Myocyte (in vitro differentiated cells): Measurements from ENCODE around the gene PDE9A. TPM values are rescaled to one million over a fixed set of nuclear protein-coding genes. Genes with fewer than 3 reads are reported as not detected.
A peak's percentile ranks its signal among the peaks of the same experiment; 100 is the strongest.

Experiments used
- DNase-seq: peaks from one replicate; pipeline ENCODE4 v3.0.0-alpha.2; 2012; ENCODE audit warnings: low read depth
- total RNA-seq: library from RNA; depleted of rRNA; stranded (reverse); fragments of >200 nt; gene quantifications from 2 replicates; pipeline ENCODE4 v1.2.3, GENCODE V29; 2014

The PDE9A gene
- total RNA-seq, 1 donor from 2014 or later, result not detected

- no peak for DNase-seq
Observed at GRCh38 chr21:42655796-42656770, 2.7 kb downstream of the PDE9A start.

- no peak for DNase-seq
Observed at GRCh38 chr21:42656872-42657271, 3.5 kb downstream of the PDE9A start.

GRCh38 chr21:42657676-42658319, 4.4 kb downstream of the PDE9A start:
- DNase-seq, result no peak

- DNase-seq, result no peak
Observed at GRCh38 chr21:42658320-42659105, 5.1 kb downstream of the PDE9A start.

GRCh38 chr21:42659416-42660117, 6.1 kb downstream of the PDE9A start:
- DNase-seq, result no peak

- DNase-seq, result no peak
Observed at GRCh38 chr21:42660118-42660470, 6.7 kb downstream of the PDE9A start.

GRCh38 chr21:42661688-42662429, 8.4 kb downstream of the PDE9A start:
- DNase-seq, result no peak

GRCh38 chr21:42662430-42663199, 9.2 kb downstream of the PDE9A start:
- DNase-seq, result no peak

- no peak for DNase-seq
Observed at GRCh38 chr21:42663200-42663750, 9.9 kb downstream of the PDE9A start.

- no peak for DNase-seq
Observed at GRCh38 chr21:42663860-42664535, 10.6 kb downstream of the PDE9A start.

GRCh38 chr21:42664614-42665013, 11.2 kb downstream of the PDE9A start:
- DNase-seq, result no peak

- DNase-seq, result peak; percentile 8
Observed at GRCh38 chr21:42665026-42665425, 11.6 kb downstream of the PDE9A start.

- DNase-seq, result no peak
Observed at GRCh38 chr21:42665484-42665883, 12.1 kb downstream of the PDE9A start.

- DNase-seq, result no peak
Observed at GRCh38 chr21:42666023-42666747, 12.8 kb downstream of the PDE9A start.

GRCh38 chr21:42666925-42667324, 13.5 kb downstream of the PDE9A start:
- DNase-seq, result no peak

GRCh38 chr21:42668298-42668992, 15.0 kb downstream of the PDE9A start:
- DNase-seq, result no peak

GRCh38 chr21:42669041-42669440, 15.6 kb downstream of the PDE9A start:
- DNase-seq, result no peak
